ENCODE data around the gene SP140L.

Gene SP140L

DNA sequence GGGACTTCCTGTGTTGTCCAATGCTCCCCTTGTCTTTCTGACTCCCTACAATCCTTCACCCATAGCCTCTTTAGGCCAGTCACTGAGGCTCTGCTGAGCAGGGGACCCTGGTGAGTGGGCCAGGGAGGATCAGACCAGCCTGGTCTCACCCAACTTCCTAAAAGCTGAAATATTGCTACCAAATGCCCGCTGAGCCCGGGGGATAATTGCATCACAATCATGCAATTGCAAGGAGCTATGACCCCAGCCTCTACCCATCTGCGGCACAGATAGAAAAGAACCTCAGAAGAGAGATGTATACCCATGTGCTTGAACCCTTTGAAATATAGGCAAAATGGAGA, 85.3 kb downstream of the SP140L start:
- no peak for TF ChIP-seq EZH2 (IDR thresholded peaks at IDR 0.05; ENCODE audit: borderline replicate concordance, low read length)
- TF ChIP-seq, protein P1, sequence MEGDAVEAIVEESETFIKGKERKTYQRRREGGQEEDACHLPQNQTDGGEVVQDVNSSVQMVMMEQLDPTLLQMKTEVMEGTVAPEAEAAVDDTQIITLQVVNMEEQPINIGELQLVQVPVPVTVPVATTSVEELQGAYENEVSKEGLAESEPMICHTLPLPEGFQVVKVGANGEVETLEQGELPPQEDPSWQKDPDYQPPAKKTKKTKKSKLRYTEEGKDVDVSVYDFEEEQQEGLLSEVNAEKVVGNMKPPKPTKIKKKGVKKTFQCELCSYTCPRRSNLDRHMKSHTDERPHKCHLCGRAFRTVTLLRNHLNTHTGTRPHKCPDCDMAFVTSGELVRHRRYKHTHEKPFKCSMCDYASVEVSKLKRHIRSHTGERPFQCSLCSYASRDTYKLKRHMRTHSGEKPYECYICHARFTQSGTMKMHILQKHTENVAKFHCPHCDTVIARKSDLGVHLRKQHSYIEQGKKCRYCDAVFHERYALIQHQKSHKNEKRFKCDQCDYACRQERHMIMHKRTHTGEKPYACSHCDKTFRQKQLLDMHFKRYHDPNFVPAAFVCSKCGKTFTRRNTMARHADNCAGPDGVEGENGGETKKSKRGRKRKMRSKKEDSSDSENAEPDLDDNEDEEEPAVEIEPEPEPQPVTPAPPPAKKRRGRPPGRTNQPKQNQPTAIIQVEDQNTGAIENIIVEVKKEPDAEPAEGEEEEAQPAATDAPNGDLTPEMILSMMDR (IDR thresholded peaks at IDR 0.05; ENCODE audit: low read length): no peak
- no peaks in the 10 kb centered on the region for H3K9me2 ChIP-seq (ENCODE audit: low read depth, low read length)
- peak overlapping the region; percentile 47 for H2AFZ ChIP-seq (ENCODE audit: low read length)
- peak overlapping the region; percentile 81 for H3K4me2 ChIP-seq (ENCODE audit: low read length)
- peaks cover 40% of the 10 kb centered on the region for H3K4me1 ChIP-seq (ENCODE audit: insufficient read depth, low read length, severe bottlenecking)
- peak overlapping the region; percentile 59 for H3K4me3 ChIP-seq (ENCODE audit: low read depth, low read length, poor library complexity, severe bottlenecking)
- peak overlapping the region; percentile 71 for H3K9ac ChIP-seq (ENCODE audit: low read length)
- H3K27ac ChIP-seq (ENCODE audit: low read depth, low read length, poor library complexity, severe bottlenecking): no peak overlapping the region
- H3K79me2 ChIP-seq (ENCODE audit: insufficient read depth, low read length): peaks cover 10% of the 10 kb centered on the region
- no peaks in the 10 kb centered on the region for H3K36me3 ChIP-seq (ENCODE audit: insufficient read depth, low read length)
- H4K20me1 ChIP-seq (ENCODE audit: insufficient read depth, low read length): no peaks in the 10 kb centered on the region
- no peaks in the 10 kb centered on the region for H3K27me3 ChIP-seq (ENCODE audit: insufficient read depth, low read length)
- no peaks in the 10 kb centered on the region for H3F3A ChIP-seq (ENCODE audit: insufficient read depth, low read length)
- H3K9me3 ChIP-seq (ENCODE audit: low read length): no peaks in the 10 kb centered on the region

DNA sequence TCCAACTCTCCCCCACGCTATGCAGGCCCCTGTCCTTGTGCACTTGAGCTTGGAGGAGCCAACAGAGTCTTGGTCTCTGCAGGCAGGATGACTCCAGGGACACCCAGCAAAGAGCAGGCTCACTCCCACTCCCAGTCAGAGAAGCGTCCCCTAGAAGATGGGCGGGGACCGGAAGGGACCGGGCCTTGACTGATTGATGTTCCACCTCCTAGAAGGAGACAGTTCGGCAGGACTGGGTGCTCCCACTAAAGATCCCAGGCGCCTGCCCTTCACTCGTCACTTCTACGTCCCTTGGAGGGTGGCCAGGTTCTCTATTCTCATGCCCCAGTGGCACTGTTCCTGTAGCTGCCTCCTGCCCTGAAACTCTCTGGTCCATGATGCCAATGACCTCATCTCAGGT, 85.9 kb downstream of the SP140L start:
- Histone ChIP-seq H3K4me1 (ENCODE audit: insufficient read depth, low read length, severe bottlenecking) (peaks cover 45% of the 10 kb centered on the region), H3K9me2 (ENCODE audit: low read depth, low read length) (no peaks in the 10 kb centered on the region), H2AFZ (ENCODE audit: low read length) (no peak overlapping the region), H3K27ac (ENCODE audit: low read depth, low read length, poor library complexity, severe bottlenecking) (peak overlapping the region; percentile 93), H3K9me3 (ENCODE audit: low read length) (no peaks in the 10 kb centered on the region), H3K27me3 (ENCODE audit: insufficient read depth, low read length) (no peaks in the 10 kb centered on the region), H3K4me2 (ENCODE audit: low read length) (peak overlapping the region; percentile 81; the same call in 1 of the 2 replicates), H4K20me1 (ENCODE audit: insufficient read depth, low read length) (no peaks in the 10 kb centered on the region), H3K36me3 (ENCODE audit: insufficient read depth, low read length) (no peaks in the 10 kb centered on the region), H3K9ac (ENCODE audit: low read length) (no peak overlapping the region; the same call in 1 of the 2 replicates), H3K4me3 (ENCODE audit: low read depth, low read length, poor library complexity, severe bottlenecking) (no peak overlapping the region), H3F3A (ENCODE audit: insufficient read depth, low read length) (no peaks in the 10 kb centered on the region), H3K79me2 (ENCODE audit: insufficient read depth, low read length) (peaks cover 15% of the 10 kb centered on the region)
- TF ChIP-seq, protein P1 (IDR thresholded peaks at IDR 0.05; ENCODE audit: low read length): no peak
- TF ChIP-seq EZH2 (IDR thresholded peaks at IDR 0.05; ENCODE audit: borderline replicate concordance, low read length): no peak

DNA sequence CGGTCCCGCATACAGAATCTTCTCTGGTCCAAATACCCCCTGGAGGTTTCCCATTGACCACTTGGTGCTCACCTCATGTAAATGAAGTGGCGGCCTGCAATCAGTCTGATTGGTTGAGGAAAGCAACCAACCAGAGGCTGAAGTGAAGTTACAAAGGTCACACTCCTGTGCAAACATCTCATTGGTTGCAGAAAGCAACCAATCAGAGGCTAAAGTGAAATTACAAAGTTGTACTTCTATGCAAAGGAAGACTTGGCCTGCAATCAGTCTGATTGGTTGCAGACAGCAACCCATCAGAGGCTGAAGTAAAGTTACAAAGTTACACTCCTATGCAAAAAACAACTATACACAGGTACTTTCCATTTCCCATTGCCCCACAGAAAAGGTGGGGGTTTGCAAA, 86.5 kb downstream of the SP140L start:
- peaks cover 51% of the 10 kb centered on the region for H3K4me1 ChIP-seq (ENCODE audit: insufficient read depth, low read length, severe bottlenecking)
- H3K36me3 ChIP-seq (ENCODE audit: insufficient read depth, low read length): no peaks in the 10 kb centered on the region
- no peaks in the 10 kb centered on the region for H3K9me2 ChIP-seq (ENCODE audit: low read depth, low read length)
- TF ChIP-seq, protein P1 (IDR thresholded peaks at IDR 0.05; ENCODE audit: low read length): no peak
- TF ChIP-seq EZH2 (IDR thresholded peaks at IDR 0.05; ENCODE audit: borderline replicate concordance, low read length): no peak
- H3K9ac ChIP-seq (ENCODE audit: low read length): no peak overlapping the region
- no peaks in the 10 kb centered on the region for H3K27me3 ChIP-seq (ENCODE audit: insufficient read depth, low read length)
- no peak overlapping the region for H3K4me3 ChIP-seq (ENCODE audit: low read depth, low read length, poor library complexity, severe bottlenecking)
- no peaks in the 10 kb centered on the region for H3F3A ChIP-seq (ENCODE audit: insufficient read depth, low read length)
- no peak overlapping the region for H2AFZ ChIP-seq (ENCODE audit: low read length)
- H3K9me3 ChIP-seq (ENCODE audit: low read length): no peaks in the 10 kb centered on the region
- no peak overlapping the region for H3K4me2 ChIP-seq (ENCODE audit: low read length)
- no peaks in the 10 kb centered on the region for H4K20me1 ChIP-seq (ENCODE audit: insufficient read depth, low read length)
- peaks cover 21% of the 10 kb centered on the region for H3K79me2 ChIP-seq (ENCODE audit: insufficient read depth, low read length)
- H3K27ac ChIP-seq (ENCODE audit: low read depth, low read length, poor library complexity, severe bottlenecking): peak overlapping the region; percentile 93
